ENCODE measurements around the gene OAS3. TPM values are rescaled to one million over a fixed set of nuclear protein-coding genes. Genes with fewer than 3 reads are reported as not detected.

OAS3 gene
- polyA plus RNA-seq, 1 of the 3 experiments (the other 2 are of a cell fraction): 3.0 TPM

DNA sequence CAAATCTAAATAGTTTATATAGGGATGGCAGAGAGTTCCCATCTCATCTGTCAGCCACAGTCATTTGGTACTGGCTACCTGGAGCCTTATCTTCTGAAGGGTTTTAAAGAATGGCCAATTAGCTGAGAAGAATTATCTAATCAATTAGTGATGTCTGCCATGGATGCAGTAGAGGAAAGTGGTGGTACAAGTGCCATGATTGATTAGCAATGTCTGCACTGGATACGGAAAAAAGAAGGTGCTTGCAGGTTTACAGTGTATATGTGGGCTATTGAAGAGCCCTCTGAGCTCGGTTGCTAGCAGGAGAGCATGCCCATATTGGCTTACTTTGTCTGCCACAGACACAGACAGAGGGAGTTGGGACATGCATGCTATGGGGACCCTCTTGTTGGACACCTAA, 32.1 kb downstream of the OAS3 start:
- Histone ChIP-seq H3K36me3 (replicated peaks in 1 of 2; ENCODE audit: control insufficient read depth in 1 of 2, insufficient read depth in 2 of 2, low read length in 1 of 2) (no peaks in the 10 kb centered on the region), H4K20me1 (ENCODE audit: insufficient read depth) (no peaks in the 10 kb centered on the region), H3K9me2 (no peaks in the 10 kb centered on the region), H3K4me2 (no peak overlapping the region), H3K4me1 (ENCODE audit: control insufficient read depth in 1 of 2, insufficient read depth in 2 of 2, low read depth in 1 of 2, low read length in 1 of 2) (peaks cover 0 to 22% of the 10 kb centered on the region in 2 experiments; a peak in 1 of 4 replicates), H3K27me3 (ENCODE audit: insufficient read depth) (no peaks in the 10 kb centered on the region), H3K9me3 (no peaks in the 10 kb centered on the region), H3F3A (replicated peaks; ENCODE audit: insufficient read depth) (no peaks in the 10 kb centered on the region), H3K4me3 (ENCODE audit: low read depth in 2 of 2, low read length in 1 of 2) (no peak overlapping the region), H3K9ac (no peak overlapping the region), H2AFZ (ENCODE audit: low read depth) (no peak overlapping the region), H3K27ac (ENCODE audit: low read depth in 2 of 2, low read length in 1 of 2) (peak overlapping the region in 1 of 2 experiments; percentile 77; a peak in 2 of 4 replicates), H3K79me2 (ENCODE audit: insufficient read depth) (no peaks in the 10 kb centered on the region)
- CTCF ChIA-PET: no interaction called here
- POLR2A ChIA-PET: interaction anchor here (0.6 kb wide), 1 partner anchor 179 kb away, joined by 3 read pairs; the partner anchor contains the start of gene RPH3A
- DNase-seq: no peak
- 57% methylated on average over 2 of the region's 2 CpGs for WGBS (ENCODE audit: low lambda C conversion rate)
- TF ChIP-seq MEF2A (IDR thresholded peaks at IDR 0.05; ENCODE audit: borderline replicate concordance, low read depth) (no peak), NRF1 (IDR thresholded peaks at IDR 0.05; ENCODE audit: low read depth, low read length) (no peak), RCOR1 (IDR thresholded peaks at IDR 0.05; ENCODE audit: low read length) (no peak)
- TF ChIP-seq, protein P1, sequence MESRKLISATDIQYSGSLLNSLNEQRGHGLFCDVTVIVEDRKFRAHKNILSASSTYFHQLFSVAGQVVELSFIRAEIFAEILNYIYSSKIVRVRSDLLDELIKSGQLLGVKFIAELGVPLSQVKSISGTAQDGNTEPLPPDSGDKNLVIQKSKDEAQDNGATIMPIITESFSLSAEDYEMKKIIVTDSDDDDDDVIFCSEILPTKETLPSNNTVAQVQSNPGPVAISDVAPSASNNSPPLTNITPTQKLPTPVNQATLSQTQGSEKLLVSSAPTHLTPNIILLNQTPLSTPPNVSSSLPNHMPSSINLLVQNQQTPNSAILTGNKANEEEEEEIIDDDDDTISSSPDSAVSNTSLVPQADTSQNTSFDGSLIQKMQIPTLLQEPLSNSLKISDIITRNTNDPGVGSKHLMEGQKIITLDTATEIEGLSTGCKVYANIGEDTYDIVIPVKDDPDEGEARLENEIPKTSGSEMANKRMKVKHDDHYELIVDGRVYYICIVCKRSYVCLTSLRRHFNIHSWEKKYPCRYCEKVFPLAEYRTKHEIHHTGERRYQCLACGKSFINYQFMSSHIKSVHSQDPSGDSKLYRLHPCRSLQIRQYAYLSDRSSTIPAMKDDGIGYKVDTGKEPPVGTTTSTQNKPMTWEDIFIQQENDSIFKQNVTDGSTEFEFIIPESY (IDR thresholded peaks at IDR 0.05; ENCODE audit: borderline replicate concordance, low read depth): no peak

DNA sequence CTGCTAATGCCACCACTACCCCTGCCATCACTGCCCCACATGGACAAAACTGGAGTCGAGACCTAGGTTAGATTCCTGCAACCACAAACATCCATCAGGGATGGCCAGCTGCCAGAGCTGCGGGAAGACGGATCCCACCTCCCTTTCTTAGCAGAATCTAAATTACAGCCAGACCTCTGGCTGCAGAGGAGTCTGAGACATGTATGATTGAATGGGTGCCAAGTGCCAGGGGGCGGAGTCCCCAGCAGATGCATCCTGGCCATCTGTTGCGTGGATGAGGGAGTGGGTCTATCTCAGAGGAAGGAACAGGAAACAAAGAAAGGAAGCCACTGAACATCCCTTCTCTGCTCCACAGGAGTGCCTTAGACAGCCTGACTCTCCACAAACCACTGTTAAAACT, 33.0 kb downstream of the OAS3 start:
- Histone ChIP-seq H3K4me2 (no peak overlapping the region), H3K9me3 (no peaks in the 10 kb centered on the region), H3K4me1 (ENCODE audit: control insufficient read depth in 1 of 2, insufficient read depth in 2 of 2, low read depth in 1 of 2, low read length in 1 of 2) (peaks cover 0 to 22% of the 10 kb centered on the region in 2 experiments; a peak in 1 of 4 replicates), H3K27ac (ENCODE audit: low read depth in 2 of 2, low read length in 1 of 2) (peak overlapping the region in 1 of 2 experiments; percentile 85; a peak in 2 of 4 replicates), H3K9ac (no peak overlapping the region), H3K4me3 (ENCODE audit: low read depth in 2 of 2, low read length in 1 of 2) (no peak overlapping the region), H3K36me3 (replicated peaks in 1 of 2; ENCODE audit: control insufficient read depth in 1 of 2, insufficient read depth in 2 of 2, low read length in 1 of 2) (no peaks in the 10 kb centered on the region), H3K27me3 (ENCODE audit: insufficient read depth) (no peaks in the 10 kb centered on the region), H3K9me2 (no peaks in the 10 kb centered on the region), H2AFZ (ENCODE audit: low read depth) (no peak overlapping the region), H3F3A (replicated peaks; ENCODE audit: insufficient read depth) (no peaks in the 10 kb centered on the region), H4K20me1 (ENCODE audit: insufficient read depth) (no peaks in the 10 kb centered on the region), H3K79me2 (ENCODE audit: insufficient read depth) (no peaks in the 10 kb centered on the region)
- TF ChIP-seq, protein P2, sequence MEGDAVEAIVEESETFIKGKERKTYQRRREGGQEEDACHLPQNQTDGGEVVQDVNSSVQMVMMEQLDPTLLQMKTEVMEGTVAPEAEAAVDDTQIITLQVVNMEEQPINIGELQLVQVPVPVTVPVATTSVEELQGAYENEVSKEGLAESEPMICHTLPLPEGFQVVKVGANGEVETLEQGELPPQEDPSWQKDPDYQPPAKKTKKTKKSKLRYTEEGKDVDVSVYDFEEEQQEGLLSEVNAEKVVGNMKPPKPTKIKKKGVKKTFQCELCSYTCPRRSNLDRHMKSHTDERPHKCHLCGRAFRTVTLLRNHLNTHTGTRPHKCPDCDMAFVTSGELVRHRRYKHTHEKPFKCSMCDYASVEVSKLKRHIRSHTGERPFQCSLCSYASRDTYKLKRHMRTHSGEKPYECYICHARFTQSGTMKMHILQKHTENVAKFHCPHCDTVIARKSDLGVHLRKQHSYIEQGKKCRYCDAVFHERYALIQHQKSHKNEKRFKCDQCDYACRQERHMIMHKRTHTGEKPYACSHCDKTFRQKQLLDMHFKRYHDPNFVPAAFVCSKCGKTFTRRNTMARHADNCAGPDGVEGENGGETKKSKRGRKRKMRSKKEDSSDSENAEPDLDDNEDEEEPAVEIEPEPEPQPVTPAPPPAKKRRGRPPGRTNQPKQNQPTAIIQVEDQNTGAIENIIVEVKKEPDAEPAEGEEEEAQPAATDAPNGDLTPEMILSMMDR (IDR thresholded peaks at IDR 0.05): no peak
- TF ChIP-seq RCOR1 (IDR thresholded peaks at IDR 0.05; ENCODE audit: low read length) (peak; percentile 53), FOXM1 (IDR thresholded peaks at IDR 0.05; ENCODE audit: low read depth) (no peak), RAD21 (IDR thresholded peaks at IDR 0.05; ENCODE audit: low read length) (0 out of 2 replicates have a peak, but pooled peaks have one; percentile 5), NFIC (IDR thresholded peaks at IDR 0.05; ENCODE audit: borderline replicate concordance) (0 out of 2 replicates have a peak, but pooled peaks have one; percentile 17), CHD2 (IDR thresholded peaks at IDR 0.05; ENCODE audit: low read length, partially characterized antibody) (peak; percentile 44), TCF12 (IDR thresholded peaks at IDR 0.05) (peak; percentile 28; the same call in 1 of the 2 replicates)
- 41% methylated on average over 5 of the region's 5 CpGs for WGBS (ENCODE audit: low lambda C conversion rate)
- peak; percentile 78 for DNase-seq
- CTCF ChIA-PET: no interaction called here
- POLR2A ChIA-PET: no interaction called here
